SJSA1 (cell line): ENCODE measurements around the gene TEX19. TPM values are rescaled to one million over a fixed set of nuclear protein-coding genes. Genes with fewer than 3 reads are reported as not detected.
A peak's percentile ranks its signal among the peaks of the same experiment; 100 is the strongest.

Source experiments
- DNase-seq, 2 experiments: peaks; one replicate each; pipeline ENCODE4 v3.0.0-alpha.2; 2015 to 2020; ENCODE audit warnings: low spot score in 2 of 2, low read depth in 1 of 2
- H3K27ac ChIP-seq: fragments of 250-450 bp; sonication (Bioruptor Pico); 2 replicates; pipeline ENCODE4 v1.5.1; 2020; ENCODE audit warnings: mild to moderate bottlenecking, moderate library complexity
- H3K27me3 ChIP-seq: fragments of 250-450 bp; sonication (Bioruptor Pico); replicated peaks from 2 replicates; pipeline ENCODE4 v1.5.1; 2020; ENCODE audit warnings: mild to moderate bottlenecking, moderate library complexity
- H3K36me3 ChIP-seq: fragments of 250-450 bp; sonication (Bioruptor Pico); 2 replicates; pipeline ENCODE4 v1.5.1; 2020; ENCODE audit warnings: mild to moderate bottlenecking
- H3K4me1 ChIP-seq: fragments of 250-450 bp; sonication (Bioruptor Pico); replicated peaks from 2 replicates; pipeline ENCODE4 v1.6.1; 2021; ENCODE audit warnings: mild to moderate bottlenecking
- H3K4me3 ChIP-seq: fragments of 250-450 bp; sonication (Bioruptor Pico); 2 replicates; pipeline ENCODE4 v1.5.1; 2020; ENCODE audit warnings: mild to moderate bottlenecking
- H3K9me3 ChIP-seq: fragments of 250-450 bp; sonication (Bioruptor Pico); replicated peaks from 2 replicates; pipeline ENCODE4 v1.5.1; 2020; ENCODE audit warnings: mild to moderate bottlenecking
- total RNA-seq: library from RNA; depleted of rRNA; stranded (reverse); fragments of >200 nt; shearing (Covaris generic); gene quantifications from 2 replicates; pipeline ENCODE4 v1.2.3, GENCODE V29; 2014

The TEX19 gene
- total RNA-seq, 1 experiment from 2014 or later, result 0.34 TPM

DNA sequence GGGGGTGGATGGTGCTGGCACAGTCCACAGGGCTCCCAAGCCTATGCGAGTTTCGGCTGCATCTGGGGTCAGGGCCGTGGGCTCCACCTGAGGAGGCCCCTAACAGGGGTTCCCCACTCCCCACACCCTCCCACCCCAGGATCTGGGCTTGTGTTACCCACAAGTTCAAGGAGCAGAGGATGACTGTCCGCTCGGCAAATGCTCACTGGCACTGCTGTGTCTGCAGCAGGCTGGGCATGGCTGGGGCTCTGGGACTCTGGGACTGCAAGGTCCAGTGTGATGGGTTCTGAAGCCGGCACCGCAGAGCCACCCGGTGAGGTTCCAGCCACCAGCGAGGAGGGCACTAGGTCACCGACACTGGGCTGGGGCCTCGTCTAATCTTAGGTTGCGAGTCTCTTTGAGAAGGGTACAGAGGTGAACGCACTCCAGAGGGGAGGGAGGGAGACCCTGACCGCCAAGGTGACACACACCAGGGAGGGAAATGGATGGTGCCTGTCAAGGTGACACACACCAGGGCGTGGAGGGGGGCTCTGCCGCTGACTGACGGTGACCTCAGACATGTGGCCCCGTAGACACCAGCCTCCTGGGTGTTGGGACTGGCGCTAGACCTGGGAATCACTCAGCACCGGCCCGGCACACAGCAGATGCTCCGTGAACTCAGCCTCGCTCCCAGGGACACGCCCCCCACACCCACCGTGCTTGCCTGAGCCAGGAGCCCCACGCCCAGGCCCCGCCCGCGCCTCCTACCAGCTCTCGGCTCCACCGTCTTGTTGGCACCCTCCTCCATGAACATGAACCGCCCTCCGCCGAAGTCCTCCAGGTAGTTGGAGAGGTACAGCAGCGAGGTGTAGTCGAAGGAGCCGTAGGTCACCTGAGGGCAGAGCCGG, 38.6 kb downstream of the TEX19 start:
- DNase-seq, result peak in 1 of 2 experiments; percentile 54
- H3K27ac ChIP-seq, result no peak overlapping the region
- H3K4me3 ChIP-seq, result no peak overlapping the region
- H3K36me3 ChIP-seq, result peaks cover 76% of the 10 kb centered on the region
- no peaks in the 10 kb centered on the region for H3K27me3 ChIP-seq
- no peaks in the 10 kb centered on the region for H3K9me3 ChIP-seq
- H3K4me1 ChIP-seq, result peaks cover 16% of the 10 kb centered on the region

DNA sequence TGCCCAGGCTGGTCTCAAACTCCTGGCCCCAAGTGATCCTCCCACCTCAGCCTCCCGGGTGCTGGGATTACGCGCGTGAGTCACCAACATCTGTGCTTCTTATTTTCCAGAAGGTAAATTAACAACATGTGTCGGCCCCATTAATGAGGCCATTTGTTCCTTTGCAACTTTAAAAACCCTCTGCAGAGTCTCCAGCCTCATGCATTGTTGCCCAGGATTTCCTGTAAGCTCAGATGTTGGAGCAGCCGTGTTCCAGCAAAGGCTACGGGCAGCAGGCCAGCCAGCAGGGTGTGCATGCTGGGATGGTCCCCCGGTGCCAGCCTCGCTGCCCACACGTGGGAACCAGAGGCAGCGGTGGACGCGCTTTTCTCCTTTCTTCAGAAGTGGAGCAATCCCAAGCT, 40.0 kb downstream of the TEX19 start:
- Histone ChIP-seq H3K4me1 (peaks cover 16% of the 10 kb centered on the region), H3K36me3 (peaks cover 76% of the 10 kb centered on the region), H3K27me3 (no peaks in the 10 kb centered on the region), H3K4me3 (no peak overlapping the region), H3K27ac (no peak overlapping the region), H3K9me3 (no peaks in the 10 kb centered on the region)
- DNase-seq, result peak; percentile 43 to 63

DNA sequence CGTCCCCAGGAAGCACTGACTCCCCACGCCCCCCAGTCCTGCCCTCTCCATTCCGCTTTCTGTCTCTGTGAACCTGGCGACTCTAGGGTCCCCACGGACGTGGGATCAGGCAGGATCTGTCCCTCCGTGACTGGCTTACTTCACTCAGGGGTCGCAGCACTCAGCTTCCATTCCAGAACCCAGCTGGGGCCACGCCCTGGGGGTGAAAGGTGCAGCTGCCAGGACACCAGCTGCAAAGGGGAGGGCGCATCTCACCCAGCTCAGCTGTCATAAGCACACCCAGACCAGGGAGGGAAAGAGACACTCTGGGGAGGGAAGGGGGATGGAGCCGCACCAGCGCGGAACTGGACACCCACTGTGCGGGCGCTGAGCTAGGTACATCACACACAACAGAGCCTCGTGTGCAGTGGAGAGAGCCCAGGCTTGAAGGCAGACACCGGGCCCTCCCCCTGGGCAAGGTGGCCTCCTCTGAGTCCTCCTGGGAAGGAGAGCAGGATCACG, 40.6 kb downstream of the TEX19 start:
- Histone ChIP-seq H3K27me3 (no peaks in the 10 kb centered on the region), H3K36me3 (peaks cover 79% of the 10 kb centered on the region), H3K4me3 (no peak overlapping the region), H3K27ac (no peak overlapping the region), H3K4me1 (peaks cover 16% of the 10 kb centered on the region), H3K9me3 (no peaks in the 10 kb centered on the region)
- DNase-seq, result no peak

DNA sequence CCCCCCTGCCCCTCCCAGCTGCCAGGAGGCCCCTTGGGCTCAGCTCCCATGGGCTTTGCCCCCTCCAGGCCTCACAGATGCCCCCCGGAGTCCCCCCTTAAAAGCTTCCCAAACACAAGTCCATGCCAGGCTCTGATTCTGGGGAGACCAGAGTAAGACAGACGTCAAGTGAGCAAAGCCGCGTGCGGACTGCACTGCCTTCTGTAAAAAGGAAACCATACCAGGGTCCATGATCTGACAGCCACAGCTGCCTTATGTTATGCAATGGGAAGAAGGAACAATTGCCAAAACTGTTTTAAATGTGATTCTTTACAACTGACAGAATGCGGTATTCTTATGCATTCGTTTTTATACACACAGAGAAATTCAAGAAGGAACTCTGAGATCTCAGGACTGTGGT, 41.2 kb downstream of the TEX19 start:
- Histone ChIP-seq H3K36me3 (peaks cover 76% of the 10 kb centered on the region), H3K4me3 (no peak overlapping the region), H3K27ac (no peak overlapping the region), H3K27me3 (no peaks in the 10 kb centered on the region), H3K9me3 (no peaks in the 10 kb centered on the region), H3K4me1 (peaks cover 16% of the 10 kb centered on the region)
- no peak for DNase-seq

DNA sequence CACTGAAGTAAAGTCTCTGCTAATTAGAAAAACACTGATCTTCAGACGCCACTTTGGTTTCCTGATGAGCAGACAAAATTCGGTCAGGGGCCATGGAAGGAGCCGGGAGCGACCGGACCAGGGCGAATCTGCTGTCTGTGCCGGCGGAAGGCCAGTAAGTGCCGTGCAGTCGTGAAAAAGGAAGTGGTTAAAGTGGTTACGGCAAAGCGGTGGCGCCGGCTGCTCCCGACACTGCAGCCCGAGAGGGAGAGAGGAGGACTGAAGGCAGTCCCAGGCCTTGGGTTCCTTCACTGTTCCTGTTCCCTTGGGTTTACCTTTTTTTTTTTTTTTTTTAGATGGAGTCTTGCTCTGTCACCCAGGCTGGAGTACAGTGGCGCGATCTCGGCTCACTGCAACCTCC, 41.8 kb downstream of the TEX19 start:
- peaks cover 16% of the 10 kb centered on the region for H3K4me1 ChIP-seq
- H3K9me3 ChIP-seq, result no peaks in the 10 kb centered on the region
- no peaks in the 10 kb centered on the region for H3K27me3 ChIP-seq
- DNase-seq, result no peak
- no peak overlapping the region for H3K27ac ChIP-seq
- H3K4me3 ChIP-seq, result no peak overlapping the region
- peaks cover 71% of the 10 kb centered on the region for H3K36me3 ChIP-seq

DNA sequence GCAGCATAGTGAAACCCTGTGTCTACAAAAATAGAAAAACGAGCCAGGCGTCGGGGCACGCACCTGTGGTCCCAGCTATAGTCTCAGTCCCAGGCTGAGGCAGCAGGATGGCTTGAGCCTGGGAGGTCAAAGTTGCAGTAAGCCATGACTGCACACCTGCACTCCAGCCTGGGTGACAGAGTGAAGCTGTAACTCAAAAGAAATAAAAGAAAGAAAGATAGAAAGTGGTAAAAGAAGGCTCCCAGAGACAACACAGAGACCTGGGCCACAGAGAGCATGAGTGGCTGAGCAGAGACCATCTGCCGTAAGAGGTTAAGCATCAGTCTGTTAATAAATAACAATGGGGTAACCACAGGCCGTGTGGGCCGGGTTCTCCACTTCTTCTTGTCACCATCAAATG, 43.8 kb downstream of the TEX19 start:
- Histone ChIP-seq H3K27ac (no peak overlapping the region), H3K4me3 (no peak overlapping the region), H3K9me3 (no peaks in the 10 kb centered on the region), H3K4me1 (peaks cover 30% of the 10 kb centered on the region), H3K27me3 (no peaks in the 10 kb centered on the region), H3K36me3 (peaks cover 67% of the 10 kb centered on the region)
- DNase-seq, result no peak

DNA sequence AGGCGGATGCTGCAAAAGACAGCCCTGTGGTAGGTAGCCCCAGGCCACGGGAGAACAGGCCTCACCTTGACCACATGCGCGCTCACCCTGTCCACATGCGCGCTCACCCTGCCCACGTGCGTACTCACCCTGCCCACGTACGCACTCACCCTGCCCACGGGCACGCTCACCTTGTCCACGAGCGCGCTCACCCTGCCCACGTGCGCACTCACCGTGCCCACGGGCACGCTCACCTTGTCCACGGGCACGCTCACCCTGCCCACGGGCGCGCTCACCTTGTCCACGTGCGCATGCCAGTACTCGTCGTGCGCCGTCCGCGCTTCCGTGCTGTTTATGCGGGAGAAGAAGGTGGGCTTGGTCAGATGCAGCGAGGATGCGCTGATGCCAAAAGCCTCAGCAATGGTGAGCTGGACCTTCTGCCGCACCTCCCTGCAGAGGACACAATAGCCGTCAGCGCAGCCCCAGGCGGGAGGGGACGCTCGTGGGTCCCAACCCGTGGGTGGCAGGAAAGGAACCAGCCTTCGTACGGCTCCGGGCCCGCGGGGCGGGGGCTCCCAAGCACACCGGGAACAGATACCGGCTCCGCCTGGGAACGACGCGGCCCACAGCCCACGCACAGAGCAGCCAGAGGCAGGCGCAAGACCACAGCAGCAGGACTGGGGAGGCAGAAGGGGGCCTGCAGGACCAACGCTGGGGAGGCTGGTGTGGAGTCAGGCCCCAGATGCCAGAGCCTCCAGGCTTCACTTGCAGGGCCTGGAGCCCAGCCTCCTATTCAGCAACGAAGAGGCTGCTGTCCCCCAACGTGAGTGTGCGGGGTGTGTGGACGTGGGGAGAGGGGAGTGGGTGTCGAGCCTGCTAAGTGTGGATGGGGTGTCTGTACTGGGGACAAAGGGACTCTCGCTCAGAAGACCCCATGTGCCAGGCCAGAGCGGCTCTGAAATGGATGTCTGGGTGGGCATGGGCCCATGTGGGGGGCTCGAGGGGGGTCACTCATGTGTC, 44.9 kb downstream of the TEX19 start:
- Histone ChIP-seq H3K27ac (no peak overlapping the region), H3K9me3 (no peaks in the 10 kb centered on the region), H3K4me3 (no peak overlapping the region), H3K27me3 (no peaks in the 10 kb centered on the region), H3K4me1 (peaks cover 41% of the 10 kb centered on the region), H3K36me3 (peaks cover 64% of the 10 kb centered on the region)
- no peak for DNase-seq

DNA sequence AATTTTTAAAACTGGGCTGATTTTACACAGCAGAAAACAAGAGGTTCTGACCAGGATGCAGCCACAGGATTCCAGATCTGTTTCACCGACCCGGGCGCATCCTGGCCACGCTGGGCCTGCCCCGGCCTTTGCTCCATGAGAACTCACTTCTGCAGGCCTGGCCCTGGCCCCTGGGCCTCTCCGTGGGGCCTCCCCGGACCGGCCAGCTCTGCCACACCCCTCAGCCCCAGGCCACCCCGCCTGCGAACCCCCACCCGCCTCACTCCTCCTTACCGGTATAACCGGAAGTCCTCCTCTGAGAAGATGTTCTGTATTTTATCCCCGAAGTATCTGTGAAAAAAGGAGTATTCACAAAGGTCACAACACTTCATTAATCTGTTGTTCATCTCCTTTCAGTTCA, 46.0 kb downstream of the TEX19 start:
- H3K27me3 ChIP-seq, result no peaks in the 10 kb centered on the region
- no peaks in the 10 kb centered on the region for H3K9me3 ChIP-seq
- no peak overlapping the region for H3K27ac ChIP-seq
- peaks cover 64% of the 10 kb centered on the region for H3K36me3 ChIP-seq
- H3K4me1 ChIP-seq, result peaks cover 41% of the 10 kb centered on the region
- no peak overlapping the region for H3K4me3 ChIP-seq
- no peak for DNase-seq

DNA sequence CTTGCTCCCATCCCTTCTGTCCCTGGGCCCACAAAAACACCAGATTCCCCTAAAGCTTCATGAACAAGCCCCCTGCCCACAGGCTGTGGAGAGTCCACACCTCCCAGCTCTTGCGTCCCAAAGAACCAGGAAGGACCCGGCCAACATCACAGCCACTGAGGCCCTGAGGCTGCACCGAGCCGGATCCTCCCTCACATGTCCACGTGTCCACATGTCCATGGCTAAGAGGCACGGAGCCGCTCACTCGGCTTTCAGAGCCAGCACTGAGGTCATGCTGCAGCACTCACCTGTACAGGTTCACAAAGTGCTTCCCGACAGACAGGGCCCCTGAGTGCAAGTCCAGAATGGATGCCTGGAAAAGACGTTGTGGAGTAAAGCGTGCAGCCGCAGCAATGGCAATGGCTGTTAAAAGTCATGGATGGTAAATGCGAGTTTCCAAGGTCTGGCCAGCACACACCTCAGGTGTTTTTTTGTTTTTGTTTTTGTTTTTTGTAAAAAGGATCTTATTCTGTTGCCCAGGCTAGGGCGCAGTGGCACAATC, 47.2 kb downstream of the TEX19 start:
- peak overlapping the region; percentile 73 for H3K27ac ChIP-seq
- no peak for DNase-seq
- H3K4me1 ChIP-seq, result peaks cover 48% of the 10 kb centered on the region
- no peaks in the 10 kb centered on the region for H3K9me3 ChIP-seq
- no peak overlapping the region for H3K4me3 ChIP-seq
- H3K27me3 ChIP-seq, result no peaks in the 10 kb centered on the region
- peaks cover 55% of the 10 kb centered on the region for H3K36me3 ChIP-seq

DNA sequence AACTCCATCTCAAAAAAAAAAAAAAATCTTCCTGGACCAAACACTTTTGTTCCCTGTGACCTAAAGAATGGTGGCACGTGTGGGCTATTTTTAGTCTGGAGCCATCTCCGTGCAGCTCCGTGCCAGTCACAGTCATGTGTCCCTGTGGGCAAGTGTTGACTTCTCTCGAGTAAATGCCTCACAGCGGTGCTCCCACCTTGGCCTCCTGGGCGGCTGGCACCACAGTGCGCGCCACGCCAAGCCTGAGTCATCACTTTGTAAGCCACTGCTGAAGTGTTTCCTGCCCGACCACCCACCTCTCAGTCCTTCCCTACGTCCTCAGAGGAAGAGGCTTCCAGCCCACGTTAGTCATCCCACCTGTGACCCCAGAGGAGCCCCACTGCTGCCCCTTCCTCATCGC, 48.2 kb downstream of the TEX19 start:
- DNase-seq, result peak; percentile 97 to 98
- peaks cover 57% of the 10 kb centered on the region for H3K4me1 ChIP-seq
- H3K9me3 ChIP-seq, result no peaks in the 10 kb centered on the region
- H3K4me3 ChIP-seq, result no peak overlapping the region
- H3K36me3 ChIP-seq, result peaks cover 46% of the 10 kb centered on the region
- H3K27ac ChIP-seq, result peak overlapping the region; percentile 82
- H3K27me3 ChIP-seq, result no peaks in the 10 kb centered on the region

DNA sequence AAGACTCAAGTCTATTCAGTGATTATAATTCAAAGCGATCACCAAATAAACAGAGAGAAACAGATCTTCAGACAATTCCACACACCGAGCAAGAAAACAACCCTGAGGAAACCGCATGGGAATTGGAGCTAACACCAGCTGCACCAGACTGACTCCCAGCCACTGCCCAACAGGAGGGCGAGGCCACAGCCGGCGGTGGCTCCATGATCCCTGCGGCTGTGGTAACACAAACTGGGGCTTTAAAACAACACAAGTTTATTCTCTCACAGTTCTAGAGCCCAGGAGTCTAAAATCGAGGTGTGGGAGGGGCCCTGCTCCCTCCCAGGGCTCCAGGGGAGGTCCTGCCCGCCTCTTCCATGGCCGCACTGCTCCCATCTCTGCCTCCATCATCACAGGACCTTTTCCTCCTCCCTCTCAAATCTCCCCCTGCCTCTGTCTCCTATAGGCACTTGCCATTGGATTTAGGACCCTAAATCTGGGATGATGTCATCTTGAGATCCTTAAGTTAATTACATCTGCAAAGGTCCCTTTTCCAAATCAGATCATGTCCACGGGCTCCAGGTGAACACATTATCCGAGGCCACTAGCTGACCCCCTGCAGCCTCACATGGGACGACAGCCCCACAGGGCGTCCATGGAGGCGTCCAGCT, 49.4 kb downstream of the TEX19 start:
- Histone ChIP-seq H3K4me1 (peaks cover 67% of the 10 kb centered on the region), H3K36me3 (peaks cover 36% of the 10 kb centered on the region), H3K27ac (peak overlapping the region; percentile 82), H3K9me3 (no peaks in the 10 kb centered on the region), H3K4me3 (no peak overlapping the region), H3K27me3 (no peaks in the 10 kb centered on the region)
- peak; percentile 89 to 92 for DNase-seq

DNA sequence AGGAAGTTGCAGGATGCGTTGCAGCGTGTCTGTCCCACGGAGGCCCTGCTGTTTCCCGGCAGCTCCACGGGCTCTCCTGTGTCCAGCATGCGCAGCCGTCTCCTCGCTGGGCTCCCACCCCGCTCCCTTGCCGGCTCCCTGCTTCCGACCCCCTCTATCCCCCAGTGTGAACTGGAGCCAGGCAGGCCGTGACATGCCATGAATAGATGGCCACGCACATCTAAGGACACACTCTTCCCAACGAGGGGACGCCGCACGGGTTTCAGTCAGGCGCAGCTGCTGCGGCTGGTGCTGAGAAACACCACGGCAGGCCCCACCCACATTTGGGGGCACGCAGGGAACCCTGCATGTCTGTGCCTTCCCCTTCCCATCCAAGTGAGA, 49.9 kb downstream of the TEX19 start:
- Histone ChIP-seq H3K4me1 (peaks cover 67% of the 10 kb centered on the region), H3K9me3 (no peaks in the 10 kb centered on the region), H3K27ac (peak overlapping the region; percentile 82), H3K4me3 (no peak overlapping the region), H3K36me3 (peaks cover 31% of the 10 kb centered on the region), H3K27me3 (no peaks in the 10 kb centered on the region)
- DNase-seq, result no peak

DNA sequence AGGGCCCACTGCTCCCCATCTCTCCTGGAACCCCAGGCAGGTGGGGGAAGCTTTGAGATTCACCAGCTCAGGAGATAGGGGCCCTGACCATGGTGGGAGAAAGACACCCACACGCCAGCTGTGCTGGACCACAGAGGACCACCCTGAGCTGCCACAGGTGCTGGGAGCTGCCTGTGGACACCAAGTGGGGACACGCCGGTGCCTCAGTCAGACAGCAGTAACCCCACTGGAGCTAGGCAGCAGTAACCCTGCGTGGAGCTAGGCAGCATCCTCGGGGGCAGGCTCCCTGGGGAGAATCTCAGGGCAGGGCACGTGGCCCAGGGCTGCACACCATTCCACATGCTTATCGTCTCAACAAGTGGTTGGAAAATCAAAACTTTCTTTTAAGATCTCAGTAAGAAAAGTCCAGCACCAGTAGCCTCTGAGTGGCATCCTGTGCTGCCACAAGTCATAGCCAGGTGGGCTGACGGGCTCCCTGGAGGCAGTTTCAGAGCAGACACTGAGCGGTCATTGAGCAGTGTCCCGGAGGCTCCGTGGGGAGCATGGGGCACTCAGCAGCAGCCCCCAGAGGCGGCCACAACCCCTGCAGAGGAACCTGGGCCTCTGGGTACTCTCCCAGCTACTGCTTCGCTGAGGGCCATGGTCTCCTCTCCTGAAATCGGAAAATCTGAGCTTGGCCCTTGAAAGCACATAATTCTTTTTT, 51.1 kb downstream of the TEX19 start:
- no peak overlapping the region; the same call in 1 of the 2 replicates for H3K4me3 ChIP-seq
- no peaks in the 10 kb centered on the region for H3K27me3 ChIP-seq
- H3K27ac ChIP-seq, result no peak overlapping the region
- H3K36me3 ChIP-seq, result peaks cover 30% of the 10 kb centered on the region
- no peak for DNase-seq
- H3K4me1 ChIP-seq, result peaks cover 77% of the 10 kb centered on the region
- H3K9me3 ChIP-seq, result no peaks in the 10 kb centered on the region
